Cerebellar nuclear complex (tissue), 1 donor: Measurements from ENCODE around the gene FDXACB1.

Experiments
- DNase-seq, 2 experiments: peaks; one replicate each; lab custom pipeline; 2025; lab: John Stamatoyannopoulos, UW

FDXACB1 gene

GRCh38 chr11:111845276-111846028 lies 33.5 kb downstream of the FDXACB1 start:
- no peak for DNase-seq

GRCh38 chr11:111843661-111844060 lies 35.3 kb downstream of the FDXACB1 start:
- DNase-seq, result no peak

- peak; percentile 3 to 68 for DNase-seq
Observed at GRCh38 chr11:111841370-111842053, 37.5 kb downstream of the FDXACB1 start.

GRCh38 chr11:111840143-111840542 lies 38.8 kb downstream of the FDXACB1 start:
- no peak for DNase-seq

- no peak for DNase-seq
Observed at GRCh38 chr11:111838054-111838453, 40.9 kb downstream of the FDXACB1 start.

- DNase-seq, result no peak
Observed at GRCh38 chr11:111837366-111837891, 41.5 kb downstream of the FDXACB1 start.

GRCh38 chr11:111836721-111837120 lies 42.2 kb downstream of the FDXACB1 start:
- no peak for DNase-seq

- DNase-seq, result no peak
Observed at GRCh38 chr11:111836162-111836561, 42.8 kb downstream of the FDXACB1 start.

GRCh38 chr11:111835665-111836064 lies 43.3 kb downstream of the FDXACB1 start:
- DNase-seq, result no peak

- DNase-seq, result no peak
Observed at GRCh38 chr11:111834432-111835163, 44.4 kb downstream of the FDXACB1 start.

GRCh38 chr11:111833524-111833923 lies 45.4 kb downstream of the FDXACB1 start:
- DNase-seq, result no peak

GRCh38 chr11:111829185-111829968 lies 49.6 kb downstream of the FDXACB1 start:
- no peak for DNase-seq

GRCh38 chr11:111826322-111826950 lies 52.5 kb downstream of the FDXACB1 start:
- DNase-seq, result no peak
